SK-N-SH (cell line): ENCODE results near the gene TMEM192. TPM values are rescaled to one million over a fixed set of nuclear protein-coding genes. Genes with fewer than 3 reads are reported as not detected.

ENCODE experiments used
- CTCF ChIA-PET: fragments of 300-600, 350-600 bp; formaldehyde crosslinking; extraction: SDS; loops from one replicate; lab custom pipeline; 2021; lab: Yijun Ruan, JAX
- POLR2A ChIA-PET: fragments of 350-600 bp; sonication (Branson Sonifier 250); formaldehyde crosslinking; extraction: SDS; loops from one replicate; lab custom pipeline; 2020; ENCODE audit warnings: antibody characterized with exemption, inconsistent platforms; lab: Yijun Ruan, JAX
- DNase-seq: peaks from one replicate; pipeline ENCODE4 v3.0.0; 2012
- H2AFZ ChIP-seq: fragments of 200-600 bp; sonication (generic); 2 replicates; pipeline ENCODE4 v1.8.1; 2016; ENCODE audit warnings: antibody characterized with exemption, mild to moderate bottlenecking, low read depth
- H3F3A ChIP-seq: fragments of 200-600 bp; sonication (generic); replicated peaks from 2 replicates; pipeline ENCODE3; 2016; ENCODE audit warnings: antibody characterized with exemption, mild to moderate bottlenecking; ENCODE audit not compliant: insufficient read depth
- H3K27ac ChIP-seq, 2 experiments: fragments of 200-500 bp in 1 of 2; fragments of 200-600 bp in 1 of 2; sonication (Bioruptor generic) in 1 of 2; sonication (generic), shearing (Covaris generic) in 1 of 2; 2 replicates each; pipeline versions ENCODE4 v1.5.1 to v1.6.1; 2014 to 2016; ENCODE audit warnings: low read depth in 2 of 2, inconsistent platforms in 1 of 2, low read length in 1 of 2, mild to moderate bottlenecking in 1 of 2, mixed read lengths in 1 of 2
- H3K27me3 ChIP-seq: fragments of 200-600 bp; sonication (generic), shearing (Covaris generic); 2 replicates; pipeline ENCODE4 v1.6.1; 2016; ENCODE audit warnings: mixed run types; ENCODE audit not compliant: insufficient read depth
- H3K36me3 ChIP-seq, 2 experiments: fragments of 200-500 bp in 1 of 2; fragments of 200-600 bp in 1 of 2; sonication (Bioruptor generic) in 1 of 2; sonication (generic) in 1 of 2; replicated peaks in 1 of 2; 2 replicates each; pipeline versions ENCODE3 to v1.5.1; 2014 to 2016; ENCODE audit warnings: low read length in 1 of 2, mild to moderate bottlenecking in 1 of 2; ENCODE audit not compliant: insufficient read depth in 2 of 2, control insufficient read depth in 1 of 2
- H3K4me1 ChIP-seq, 2 experiments: fragments of 200-500 bp in 1 of 2; fragments of 200-600 bp in 1 of 2; sonication (Bioruptor generic) in 1 of 2; sonication (generic), shearing (Covaris generic) in 1 of 2; 2 replicates each; pipeline versions ENCODE4 v1.5.1 to v1.6.1; 2014 to 2016; ENCODE audit warnings: low read depth in 1 of 2, low read length in 1 of 2, mixed run types in 1 of 2; ENCODE audit not compliant: insufficient read depth in 2 of 2, control insufficient read depth in 1 of 2
- H3K4me2 ChIP-seq: fragments of 200-600 bp; sonication (generic), shearing (Covaris generic); 2 replicates; pipeline ENCODE4 v1.6.1; 2017; ENCODE audit warnings: mixed run types
- H3K4me3 ChIP-seq, 2 experiments: fragments of 200-500 bp in 1 of 2; fragments of 200-600 bp in 1 of 2; sonication (Bioruptor generic) in 1 of 2; sonication (generic), shearing (Covaris generic) in 1 of 2; 2 replicates each; pipeline versions ENCODE4 v1.5.1 to v1.8.1; 2014 to 2016; ENCODE audit warnings: low read depth in 2 of 2, inconsistent platforms in 1 of 2, low read length in 1 of 2, mild to moderate bottlenecking in 1 of 2, mixed read lengths in 1 of 2, moderate library complexity in 1 of 2
- H3K79me2 ChIP-seq: fragments of 200-600 bp; sonication (generic); 2 replicates; pipeline ENCODE4 v1.8.1; 2017; ENCODE audit warnings: mild to moderate bottlenecking; ENCODE audit not compliant: insufficient read depth
- H3K9ac ChIP-seq: fragments of 200-600 bp; sonication (generic); 2 replicates; pipeline ENCODE4 v1.6.1; 2017; ENCODE audit warnings: mixed run types
- H3K9me2 ChIP-seq: fragments of 200-600 bp; sonication (generic); 2 replicates; pipeline ENCODE4 v1.6.1; 2017; ENCODE audit warnings: mixed run types
- H3K9me3 ChIP-seq: fragments of 200-600 bp; sonication (generic); 2 replicates; pipeline ENCODE4 v1.6.1; 2017; ENCODE audit warnings: mixed run types, mild to moderate bottlenecking, moderate library complexity
- H4K20me1 ChIP-seq: fragments of 200-600 bp; sonication (generic); 2 replicates; pipeline ENCODE4 v1.6.1; 2017; ENCODE audit warnings: mild to moderate bottlenecking, mixed run types; ENCODE audit not compliant: insufficient read depth
- CHD2 ChIP-seq: fragments of 150-350 bp; IDR thresholded peaks from 2 replicates; pipeline ENCODE4 v1.6.1; 2018; ENCODE audit warnings: low read length; ENCODE audit not compliant: partially characterized antibody
- CTCF ChIP-seq: fragments of 200-600 bp; sonication (generic); IDR thresholded peaks from 2 replicates; pipeline ENCODE4 v1.6.1; 2017; ENCODE audit warnings: antibody characterized with exemption, mild to moderate bottlenecking, moderate library complexity
- FOXJ3 ChIP-seq: sonication (generic); formaldehyde crosslinking; IDR thresholded peaks from 2 replicates; pipeline ENCODE4 v1.5.1; 2020; ENCODE audit warnings: mild to moderate bottlenecking, missing genetic modification reagents
- IRF3 ChIP-seq: fragments of 150-350 bp; IDR thresholded peaks from 2 replicates; pipeline ENCODE4 v1.6.1; 2016; ENCODE audit warnings: mild to moderate bottlenecking, low read depth, low read length
- MEF2A ChIP-seq: IDR thresholded peaks from 2 replicates; pipeline ENCODE4 v1.4.0; 2012; ENCODE audit warnings: low read depth, borderline replicate concordance
- PBX3 ChIP-seq: IDR thresholded peaks from 2 replicates; pipeline ENCODE4; 2012
- RAD21 ChIP-seq: IDR thresholded peaks from 2 replicates; pipeline ENCODE4 v1.6.1; 2012; ENCODE audit warnings: mild to moderate bottlenecking, low read length
- RXRA ChIP-seq: IDR thresholded peaks from 2 replicates; pipeline ENCODE4 v1.4.0; 2012; ENCODE audit warnings: low read depth, mild to moderate bottlenecking, borderline replicate concordance
- SMC3 ChIP-seq: IDR thresholded peaks from 2 replicates; pipeline ENCODE4 v1.6.1; 2012; ENCODE audit warnings: low read depth, low read length, improper control_type of control experiment
- USF1 ChIP-seq: IDR thresholded peaks from 2 replicates; pipeline ENCODE4 v1.4.0; 2012; ENCODE audit warnings: low read depth, borderline replicate concordance
- WGBS: methylation state at CpG from one replicate; pipeline ENCODE4 v1.1.6; 2017; ENCODE audit warnings: low lambda C conversion rate; 5-methylcytosine and 5-hydroxymethylcytosine counted together
- polyA plus RNA-seq, 3 experiments: library from polyadenylated mRNA; depleted of rRNA; stranded (reverse); fragments of >200 nt; gene quantifications; 2 replicates each; pipeline ENCODE4 v1.2.3, GENCODE V29; 2012

TMEM192 gene
- polyA plus RNA-seq, 1 of the 3 experiments (the other 2 are of a cell fraction): 9.1 TPM

GRCh38 chr4:165031436-165032211, 81.0 kb downstream of the TMEM192 start, which contains the start of gene TRIM60:
TRIM60 (plus strand) TSS chr4:165031999; CDS start chr4:165040073, 8,074 bp downstream.
- ChIA-PET POLR2A (no interaction called here), CTCF (no interaction called here)
- no peak within 1 kb of the TSS for H3K4me3 ChIP-seq
- no peaks in the 10 kb centered on the region for H3F3A ChIP-seq
- no peak within 1 kb of the TSS for H3K9ac ChIP-seq
- no peak for TF ChIP-seq CHD2
- TF ChIP-seq CTCF: no peak
- TF ChIP-seq SMC3: no peak
- no peak for TF ChIP-seq FOXJ3 (CRISPR knock-in tag)
- no peak for TF ChIP-seq USF1
- TF ChIP-seq PBX3: no peak
- no peak for TF ChIP-seq RAD21
- no peak for TF ChIP-seq MEF2A
- no peak for TF ChIP-seq RXRA
- no peak for TF ChIP-seq IRF3
- TF ChIP-seq, all 33 proteins: peak for 0
- Histone ChIP-seq H3K27me3 (no peaks in the 10 kb centered on the region; the same call in 1 of the 2 replicates), H3K79me2 (no peaks in the 10 kb centered on the region), H4K20me1 (no peaks in the 10 kb centered on the region), H3K9me2 (no peaks in the 10 kb centered on the region), H3K4me2 (no peak within 1 kb of the TSS), H2AFZ (no peak within 1 kb of the TSS), H3K9me3 (no peaks in the 10 kb centered on the region), H3K27ac (no peak within 1 kb of the TSS), H3K4me1 (no peaks in the 10 kb centered on the region), H3K36me3 (no peaks in the 10 kb centered on the region)
- WGBS: 79% methylated on average over 37 of the region's 41 CpGs
- DNase-seq: no peak
